ENCODE results near the gene CLDN20. TPM values are rescaled to one million over a fixed set of nuclear protein-coding genes. Genes with fewer than 3 reads are reported as not detected.

CLDN20 gene
- total RNA-seq, 1 experiment from 2014 or later = not detected

DNA sequence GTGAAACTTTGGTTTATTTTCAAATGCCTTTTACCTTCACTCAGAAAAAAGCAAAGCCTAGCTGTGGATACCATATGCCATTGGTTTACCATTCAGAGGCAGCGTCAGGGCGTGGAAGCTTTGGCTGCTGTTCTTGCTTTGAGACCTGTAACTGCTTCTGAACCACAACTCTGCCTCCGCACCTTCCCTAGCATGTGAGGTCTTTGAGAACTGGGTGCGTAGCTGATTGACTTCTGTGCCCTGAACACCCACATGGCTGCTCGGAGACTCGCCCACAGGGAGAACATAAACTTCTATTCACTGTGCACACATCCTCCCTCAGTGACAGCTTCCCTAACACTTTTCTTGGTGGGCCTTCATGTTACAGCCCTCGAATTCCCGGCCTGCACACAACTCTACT is 11.2 kb upstream of the CLDN20 start:
- Histone ChIP-seq H3K36me3 (ENCODE audit: control insufficient read depth, insufficient read depth, low read length) (peaks cover 19% of the 10 kb centered on the region), H3K27ac (ENCODE audit: low read length) (peak overlapping the region; percentile 21; the same call in 1 of the 2 replicates), H3K4me3 (ENCODE audit: low read depth in 2 of 2, low read length in 2 of 2) (no peak overlapping the region), H3K4me1 (ENCODE audit: control insufficient read depth, insufficient read depth, low read length) (peaks cover 3% of the 10 kb centered on the region; the same call in 1 of the 2 replicates), H3K27me3 (ENCODE audit: control insufficient read depth, insufficient read depth, low read length) (no peaks in the 10 kb centered on the region), H3K9me3 (ENCODE audit: control insufficient read depth, insufficient read depth, low read depth, low read length) (no peaks in the 10 kb centered on the region)
- TF ChIP-seq, protein P1, sequence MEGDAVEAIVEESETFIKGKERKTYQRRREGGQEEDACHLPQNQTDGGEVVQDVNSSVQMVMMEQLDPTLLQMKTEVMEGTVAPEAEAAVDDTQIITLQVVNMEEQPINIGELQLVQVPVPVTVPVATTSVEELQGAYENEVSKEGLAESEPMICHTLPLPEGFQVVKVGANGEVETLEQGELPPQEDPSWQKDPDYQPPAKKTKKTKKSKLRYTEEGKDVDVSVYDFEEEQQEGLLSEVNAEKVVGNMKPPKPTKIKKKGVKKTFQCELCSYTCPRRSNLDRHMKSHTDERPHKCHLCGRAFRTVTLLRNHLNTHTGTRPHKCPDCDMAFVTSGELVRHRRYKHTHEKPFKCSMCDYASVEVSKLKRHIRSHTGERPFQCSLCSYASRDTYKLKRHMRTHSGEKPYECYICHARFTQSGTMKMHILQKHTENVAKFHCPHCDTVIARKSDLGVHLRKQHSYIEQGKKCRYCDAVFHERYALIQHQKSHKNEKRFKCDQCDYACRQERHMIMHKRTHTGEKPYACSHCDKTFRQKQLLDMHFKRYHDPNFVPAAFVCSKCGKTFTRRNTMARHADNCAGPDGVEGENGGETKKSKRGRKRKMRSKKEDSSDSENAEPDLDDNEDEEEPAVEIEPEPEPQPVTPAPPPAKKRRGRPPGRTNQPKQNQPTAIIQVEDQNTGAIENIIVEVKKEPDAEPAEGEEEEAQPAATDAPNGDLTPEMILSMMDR (IDR thresholded peaks at IDR 0.05) = no peak
- TF ChIP-seq POLR2AphosphoS5 (IDR thresholded peaks at IDR 0.05; ENCODE audit: low read depth, low read length) = no peak
- TF ChIP-seq, protein P2, sequence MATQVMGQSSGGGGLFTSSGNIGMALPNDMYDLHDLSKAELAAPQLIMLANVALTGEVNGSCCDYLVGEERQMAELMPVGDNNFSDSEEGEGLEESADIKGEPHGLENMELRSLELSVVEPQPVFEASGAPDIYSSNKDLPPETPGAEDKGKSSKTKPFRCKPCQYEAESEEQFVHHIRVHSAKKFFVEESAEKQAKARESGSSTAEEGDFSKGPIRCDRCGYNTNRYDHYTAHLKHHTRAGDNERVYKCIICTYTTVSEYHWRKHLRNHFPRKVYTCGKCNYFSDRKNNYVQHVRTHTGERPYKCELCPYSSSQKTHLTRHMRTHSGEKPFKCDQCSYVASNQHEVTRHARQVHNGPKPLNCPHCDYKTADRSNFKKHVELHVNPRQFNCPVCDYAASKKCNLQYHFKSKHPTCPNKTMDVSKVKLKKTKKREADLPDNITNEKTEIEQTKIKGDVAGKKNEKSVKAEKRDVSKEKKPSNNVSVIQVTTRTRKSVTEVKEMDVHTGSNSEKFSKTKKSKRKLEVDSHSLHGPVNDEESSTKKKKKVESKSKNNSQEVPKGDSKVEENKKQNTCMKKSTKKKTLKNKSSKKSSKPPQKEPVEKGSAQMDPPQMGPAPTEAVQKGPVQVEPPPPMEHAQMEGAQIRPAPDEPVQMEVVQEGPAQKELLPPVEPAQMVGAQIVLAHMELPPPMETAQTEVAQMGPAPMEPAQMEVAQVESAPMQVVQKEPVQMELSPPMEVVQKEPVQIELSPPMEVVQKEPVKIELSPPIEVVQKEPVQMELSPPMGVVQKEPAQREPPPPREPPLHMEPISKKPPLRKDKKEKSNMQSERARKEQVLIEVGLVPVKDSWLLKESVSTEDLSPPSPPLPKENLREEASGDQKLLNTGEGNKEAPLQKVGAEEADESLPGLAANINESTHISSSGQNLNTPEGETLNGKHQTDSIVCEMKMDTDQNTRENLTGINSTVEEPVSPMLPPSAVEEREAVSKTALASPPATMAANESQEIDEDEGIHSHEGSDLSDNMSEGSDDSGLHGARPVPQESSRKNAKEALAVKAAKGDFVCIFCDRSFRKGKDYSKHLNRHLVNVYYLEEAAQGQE (IDR thresholded peaks at IDR 0.05; ENCODE audit: insufficient read depth in 1 of 2, low read depth in 2 of 2, low read length in 1 of 2) = no peak
- no peak for TF ChIP-seq SIN3A (IDR thresholded peaks at IDR 0.05; ENCODE audit: borderline replicate concordance, insufficient read depth, low read depth, low read length)
- no peak for TF ChIP-seq TCF7L2 (IDR thresholded peaks at IDR 0.05; ENCODE audit: low read depth, low read length)
- ATAC-seq (no peak), DNase-seq (ENCODE audit: low read depth, low spot score) (no peak)
- BruUV-seq (replicated peaks) = no TSS peak
- POLR2A ChIA-PET = no interaction called here
- intact Hi-C loops (cut with micrococcal nuclease; ENCODE audit: unreplicated experiment) = no loop called here
- in situ Hi-C loops (cut with HindIII; ENCODE audit: low pct_unique_long_range_greater_than_20kb, low sequenced_read_pairs) = no loop called here
- CTCF ChIA-PET = no interaction called here

DNA sequence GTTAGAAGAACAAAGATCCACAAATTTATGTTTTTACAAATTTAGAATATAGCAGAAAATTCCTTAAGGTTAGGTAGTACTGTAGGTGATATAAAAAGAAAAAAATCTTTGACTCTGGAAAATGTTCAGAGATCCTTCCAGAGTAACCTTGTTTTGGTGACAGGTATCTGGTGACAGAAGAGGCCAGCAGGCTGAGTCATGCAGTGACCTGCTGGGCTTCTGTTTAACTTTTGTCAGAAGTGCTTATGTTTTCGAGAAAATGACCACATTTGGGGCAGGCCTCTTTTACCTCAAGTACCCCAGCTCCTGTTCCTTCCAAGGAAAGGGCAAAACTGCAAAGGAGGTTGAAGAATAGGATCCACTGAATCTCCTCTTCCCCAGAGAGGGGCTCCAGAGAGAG is 10.5 kb upstream of the CLDN20 start:
- CTCF ChIA-PET = no interaction called here
- ATAC-seq = no peak
- Histone ChIP-seq H3K36me3 (ENCODE audit: control insufficient read depth, insufficient read depth, low read length) (peaks cover 22% of the 10 kb centered on the region), H3K4me3 (ENCODE audit: low read depth in 2 of 2, low read length in 2 of 2) (no peak overlapping the region), H3K27me3 (ENCODE audit: control insufficient read depth, insufficient read depth, low read length) (no peaks in the 10 kb centered on the region), H3K27ac (ENCODE audit: low read length) (peak overlapping the region; percentile 18), H3K4me1 (ENCODE audit: control insufficient read depth, insufficient read depth, low read length) (peaks cover 3% of the 10 kb centered on the region; the same call in 1 of the 2 replicates), H3K9me3 (ENCODE audit: control insufficient read depth, insufficient read depth, low read depth, low read length) (no peaks in the 10 kb centered on the region)
- TF ChIP-seq TCF7L2 (IDR thresholded peaks at IDR 0.05; ENCODE audit: low read depth, low read length) (no peak), POLR2AphosphoS5 (IDR thresholded peaks at IDR 0.05; ENCODE audit: low read depth, low read length) (no peak), SIN3A (IDR thresholded peaks at IDR 0.05; ENCODE audit: borderline replicate concordance, insufficient read depth, low read depth, low read length) (no peak)
- TF ChIP-seq, protein P2 (IDR thresholded peaks at IDR 0.05; ENCODE audit: insufficient read depth in 1 of 2, low read depth in 2 of 2, low read length in 1 of 2) = no peak
- TF ChIP-seq, protein P1 (IDR thresholded peaks at IDR 0.05) = no peak
- no TSS peak for BruUV-seq (replicated peaks)
- in situ Hi-C loops (cut with HindIII; ENCODE audit: low pct_unique_long_range_greater_than_20kb, low sequenced_read_pairs) = no loop called here
- intact Hi-C loops (cut with micrococcal nuclease; ENCODE audit: unreplicated experiment) = no loop called here
- no peak for DNase-seq (ENCODE audit: low read depth, low spot score)
- POLR2A ChIA-PET = no interaction called here

All from Panc1 (cell line).